Germinal center (tissue), 1 donor: ENCODE results near the gene IL17RD.

Source experiments
- DNase-seq: peaks from one replicate; pipeline ENCODE4 v3.0.0; 2012; ENCODE audit warnings: mixed read lengths, low spot score

Gene IL17RD

DNA sequence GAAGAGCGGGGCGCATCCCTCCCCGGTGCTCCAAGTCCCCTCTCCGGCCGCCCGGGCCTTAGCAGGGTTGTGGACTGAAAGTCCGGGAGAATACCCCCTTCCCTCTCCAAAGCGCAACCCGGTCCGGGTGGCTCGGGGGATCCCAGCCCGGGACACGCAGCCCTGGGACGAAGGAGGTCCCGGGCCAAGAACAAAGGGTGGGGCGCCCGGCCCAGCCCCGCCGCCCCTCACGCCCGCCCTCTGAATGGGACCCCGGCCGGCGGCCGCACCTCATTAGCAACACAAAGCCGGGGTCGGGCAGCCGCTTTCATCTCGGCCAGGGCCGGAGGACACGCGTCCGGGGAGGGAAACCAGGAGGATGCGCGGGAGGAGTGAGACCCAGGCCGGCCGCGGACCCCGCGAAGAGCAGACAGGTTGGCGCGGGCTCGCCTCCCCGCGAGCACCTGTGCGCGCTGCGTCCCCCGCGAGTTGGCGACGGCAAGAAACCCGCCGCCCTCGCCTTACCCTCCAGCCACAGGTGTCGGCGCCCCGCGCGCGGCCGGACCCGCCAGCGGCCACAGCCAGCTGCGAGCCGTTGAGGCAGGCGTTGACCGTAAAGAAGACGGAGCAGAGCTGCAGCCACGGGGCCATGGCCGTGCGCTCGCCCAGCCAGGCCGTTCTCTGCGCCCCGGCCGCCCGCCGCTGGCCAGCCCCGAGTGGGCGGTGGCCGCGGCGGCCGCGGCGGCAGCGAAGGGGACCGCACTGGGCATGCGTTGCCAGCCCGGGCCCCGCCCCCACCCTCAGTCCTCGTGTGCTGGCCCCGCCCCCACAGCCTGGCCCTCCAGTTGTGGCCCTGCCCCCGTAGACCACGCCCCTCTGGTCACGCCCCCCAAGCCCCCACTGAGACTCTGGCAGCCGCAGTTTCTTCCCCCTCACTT lies at the start of gene IL17RD:
IL17RD (minus strand) TSS at position 697 of the 917 bp plus-strand sequence; CDS start at position 630, 67 bp downstream.
- peak; percentile 85 for DNase-seq

DNA sequence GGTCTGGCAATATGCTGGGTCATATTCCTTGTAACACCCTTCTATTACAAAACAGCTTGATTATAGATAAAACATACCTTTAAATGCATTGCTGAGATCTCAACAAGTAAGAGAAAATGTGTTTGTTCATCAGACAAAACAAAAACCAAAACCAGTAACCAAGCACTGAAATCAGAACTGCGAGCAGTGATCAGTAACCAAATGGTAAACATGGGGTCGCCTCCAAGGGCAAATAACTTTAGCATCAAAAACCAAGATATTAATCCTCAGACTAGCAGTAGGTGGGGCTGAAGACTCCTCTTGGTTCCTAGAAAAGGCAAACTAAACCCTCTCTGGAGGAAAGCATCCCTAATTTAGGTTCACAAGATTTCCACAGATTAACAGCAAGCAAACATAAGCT lies 41.3 kb upstream of the IL17RD start:
- no peak for DNase-seq

- DNase-seq = no peak
Measured at GRCh38 chr3:57199895-57200297, 34.7 kb upstream of the IL17RD start, which contains the start of gene HESX1. Gene HESX1, minus strand, starts transcription at chr3:57199978. Its CDS starts 60 bp downstream, at chr3:57199918.

DNA sequence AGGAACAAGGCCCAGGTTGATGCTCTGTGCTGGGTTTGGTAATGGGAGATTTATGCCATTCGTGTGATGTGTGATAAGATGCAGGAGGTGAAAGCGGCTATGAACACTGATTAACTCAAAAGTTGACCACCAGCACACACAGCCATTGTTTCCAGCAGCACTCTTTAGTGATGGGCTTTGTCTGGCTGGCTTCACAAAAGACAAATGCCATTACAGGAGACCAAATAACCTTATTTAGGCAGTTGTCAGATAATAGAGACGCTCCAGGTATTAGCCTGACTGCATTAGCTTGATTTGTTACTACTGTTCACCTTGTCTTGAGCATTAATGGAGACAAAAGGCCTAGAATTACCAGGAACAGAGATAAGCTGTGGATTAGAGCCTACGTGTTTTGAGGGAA lies 29.5 kb upstream of the IL17RD start:
- DNase-seq = no peak

GRCh38 chr3:57192028-57192427 lies 26.9 kb upstream of the IL17RD start:
- DNase-seq = no peak

DNA sequence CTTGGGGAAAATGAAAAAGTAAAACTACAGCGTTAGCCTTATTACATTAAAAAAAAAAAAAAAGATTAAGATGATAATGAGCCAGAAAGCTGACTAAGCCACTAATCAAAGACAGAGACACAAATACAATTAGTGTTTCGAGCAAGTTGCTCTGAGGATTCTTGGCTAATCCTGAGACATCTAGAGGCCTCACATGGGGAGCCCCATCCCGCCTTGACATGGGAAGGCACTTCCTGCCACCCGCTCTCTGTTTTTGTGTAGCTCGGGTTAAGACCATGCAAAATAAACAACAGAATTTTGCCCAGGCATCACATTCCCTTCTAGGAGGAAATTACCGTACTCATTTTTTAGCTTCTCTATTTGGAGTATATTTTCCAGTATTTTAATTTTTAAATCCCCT lies 19.4 kb upstream of the IL17RD start:
- no peak for DNase-seq

DNA sequence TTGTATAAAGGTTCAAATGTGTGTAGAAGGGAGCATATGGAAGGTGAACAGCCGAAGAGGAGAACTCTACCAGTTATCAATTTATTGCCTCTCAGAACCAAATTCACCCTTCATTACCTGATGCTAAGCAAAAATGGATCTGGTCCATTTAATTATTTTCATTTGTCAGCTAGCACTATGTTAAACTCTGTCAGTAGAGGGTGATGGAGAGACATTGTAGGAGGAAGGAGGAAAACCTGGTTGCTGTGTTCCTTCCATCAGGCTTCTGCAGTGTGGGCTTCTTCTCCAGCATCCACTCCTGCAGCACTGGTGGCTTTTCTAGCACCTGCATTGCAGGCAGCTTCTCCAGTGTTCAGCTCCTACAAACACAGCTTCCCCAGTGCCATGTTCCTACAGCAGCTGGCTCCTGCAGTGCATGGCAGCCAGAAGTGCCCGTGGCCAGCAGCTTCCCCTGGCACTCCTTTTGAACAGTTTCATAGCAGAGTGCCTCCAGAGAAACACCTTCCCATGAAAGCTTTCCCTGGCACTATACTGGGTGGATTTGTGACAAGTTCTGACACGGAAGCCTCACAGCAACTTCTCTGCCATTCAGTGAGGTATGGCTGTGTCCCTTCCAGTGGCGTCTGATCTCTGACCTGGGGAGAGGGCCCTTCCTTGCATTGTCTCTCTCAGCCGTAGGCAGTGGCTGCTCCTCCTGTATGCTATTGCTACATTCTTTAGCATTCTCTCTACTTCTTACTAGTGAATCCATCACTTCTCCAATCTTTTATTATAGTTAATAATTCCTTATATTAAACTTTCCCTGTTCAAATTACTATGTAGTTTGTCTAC lies 14.6 kb upstream of the IL17RD start:
- no peak for DNase-seq

DNA sequence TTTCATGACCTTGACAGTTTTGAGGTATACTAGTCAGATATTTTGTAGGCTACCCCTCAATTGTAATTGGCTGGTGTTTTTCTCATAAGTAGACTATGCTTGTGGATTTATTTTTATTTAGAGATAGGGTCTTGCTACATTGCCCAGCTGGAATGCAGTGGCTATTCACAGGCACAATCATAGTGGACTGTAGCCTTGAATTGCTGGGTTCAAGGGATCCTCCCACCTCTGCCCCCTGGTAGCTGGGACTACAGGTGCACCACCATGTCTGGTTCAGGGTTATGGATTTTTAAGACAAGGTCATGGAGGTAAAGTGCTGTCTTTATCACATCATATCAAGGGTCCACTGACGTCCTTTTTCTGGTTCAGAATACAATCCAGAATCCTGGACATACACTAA lies 10.9 kb upstream of the IL17RD start:
- no peak for DNase-seq

DNA sequence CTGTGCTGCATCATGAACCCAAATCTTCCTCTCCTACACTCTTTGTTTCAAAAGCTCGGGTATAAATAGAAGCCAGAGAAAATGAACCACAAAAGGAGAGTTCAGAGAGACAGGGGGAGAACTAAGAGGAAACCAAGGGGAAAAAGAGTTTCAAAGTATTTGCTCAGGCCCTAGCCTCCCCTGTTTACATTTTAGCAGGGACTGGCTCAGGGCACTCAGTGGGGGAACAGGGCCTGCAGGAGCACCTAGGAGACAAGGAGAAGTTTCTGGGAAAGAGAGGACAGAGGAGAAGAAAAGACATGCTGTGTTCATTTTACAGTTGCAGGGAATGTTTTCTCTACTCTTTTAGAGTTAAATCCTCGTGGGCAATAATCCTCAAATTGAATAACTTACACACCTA lies 8.5 kb upstream of the IL17RD start:
- DNase-seq = no peak

GRCh38 chr3:57170946-57171345 lies 5.8 kb upstream of the IL17RD start:
- no peak for DNase-seq

DNA sequence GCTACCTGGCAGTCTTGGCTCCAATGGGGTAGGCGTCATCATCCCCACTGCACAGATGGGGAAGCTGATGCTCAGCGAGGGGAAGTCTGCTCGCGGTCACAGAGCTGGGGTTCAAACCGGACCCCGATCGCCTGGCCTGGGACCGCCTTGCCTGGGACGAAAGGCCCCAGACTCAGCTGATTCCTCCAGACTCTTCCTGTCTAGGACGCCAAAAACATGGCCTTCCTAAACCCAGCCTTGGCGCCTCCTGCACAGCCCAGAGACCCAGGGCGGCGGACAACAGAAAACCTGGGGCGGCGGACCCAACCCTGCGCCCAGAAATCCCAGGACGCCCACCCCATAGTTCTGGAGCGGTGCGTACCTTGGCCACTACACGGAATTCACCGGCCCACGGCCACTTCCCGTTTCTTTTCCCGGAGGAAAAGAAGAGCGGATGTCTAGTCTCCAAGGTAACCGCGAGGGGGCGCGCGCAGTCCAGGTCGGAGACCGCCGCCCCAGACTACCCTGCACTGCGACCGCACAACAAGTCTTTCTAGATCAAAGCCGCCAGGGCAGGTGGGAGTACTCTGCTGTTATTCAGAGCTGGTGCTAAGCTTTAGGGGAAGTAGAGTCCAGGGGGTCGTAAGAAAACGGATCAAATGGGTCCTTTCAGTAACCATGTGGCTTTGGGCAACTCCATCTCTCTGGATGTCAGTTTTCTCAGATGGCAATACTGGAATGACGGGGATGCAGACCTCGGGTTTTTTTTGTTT lies 4.9 kb upstream of the IL17RD start:
- peak; percentile 69 for DNase-seq

GRCh38 chr3:57169108-57169507 lies 4.0 kb upstream of the IL17RD start:
- no peak for DNase-seq

DNA sequence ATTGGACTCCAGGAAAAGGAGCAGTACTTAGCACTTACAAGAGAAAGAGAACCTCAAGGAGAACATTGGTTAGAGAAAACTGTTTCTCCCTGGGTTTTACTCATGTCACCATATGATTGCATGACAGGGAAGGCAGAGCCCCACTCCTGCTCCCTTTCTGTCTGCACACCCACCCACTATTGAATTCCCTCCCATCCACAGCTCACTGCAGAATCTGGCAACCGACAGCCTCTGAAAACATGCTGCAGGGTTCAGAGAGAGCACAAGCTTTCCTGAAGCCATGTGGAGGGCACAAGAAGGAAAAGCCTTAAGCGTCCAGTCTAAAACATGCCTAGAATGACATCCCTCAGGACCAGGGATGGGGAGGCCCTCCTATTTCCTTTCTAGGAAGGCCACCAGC lies 3.0 kb upstream of the IL17RD start:
- DNase-seq = no peak

DNA sequence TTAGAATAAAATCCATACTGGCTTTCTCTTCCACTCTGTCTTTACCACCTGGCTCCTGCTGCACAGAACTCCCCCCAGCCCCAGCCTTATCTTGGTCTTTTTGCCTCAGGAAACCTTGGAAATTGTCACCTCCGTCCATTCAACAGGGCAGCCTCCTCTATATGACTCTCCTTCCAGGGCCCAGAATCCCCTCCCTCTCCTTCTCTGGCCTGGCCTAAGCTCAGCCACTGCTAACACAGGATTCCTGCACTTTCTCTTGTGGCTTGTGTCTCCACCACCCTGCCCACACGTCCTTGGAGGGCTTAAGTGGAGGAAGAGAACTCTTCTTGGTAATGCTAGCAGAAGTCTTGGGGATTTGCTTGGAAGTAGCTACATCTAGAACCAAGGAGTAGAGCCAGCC lies 1.5 kb upstream of the IL17RD start:
- no peak for DNase-seq

- no peak for DNase-seq
Measured at GRCh38 chr3:57165641-57166040, 488 bp upstream of the IL17RD start.

DNA sequence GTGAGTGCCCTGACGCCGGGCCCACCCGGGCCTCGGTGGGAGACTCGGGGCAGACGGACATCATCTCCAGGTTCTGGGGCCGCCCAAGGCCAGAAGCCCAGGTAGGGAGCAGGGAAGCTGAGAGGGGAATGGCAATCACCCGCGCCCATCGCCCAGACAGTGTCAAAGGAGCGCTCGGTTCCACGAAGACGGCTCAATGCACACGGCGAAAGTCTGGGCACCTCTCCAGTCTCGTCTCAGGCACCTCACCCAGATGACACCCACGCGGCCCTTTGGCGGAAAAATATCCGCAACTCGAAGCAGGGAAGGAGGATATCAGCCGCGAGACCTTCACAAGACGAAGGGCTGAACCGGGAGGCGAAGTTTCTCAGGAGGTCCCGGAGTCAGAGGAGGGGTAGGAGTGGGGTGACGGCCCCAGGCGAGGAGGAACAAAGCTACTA lies 916 bp downstream of the IL17RD start:
- no peak for DNase-seq

- DNase-seq = no peak
Measured at GRCh38 chr3:57163751-57164150, 1.4 kb downstream of the IL17RD start.

DNA sequence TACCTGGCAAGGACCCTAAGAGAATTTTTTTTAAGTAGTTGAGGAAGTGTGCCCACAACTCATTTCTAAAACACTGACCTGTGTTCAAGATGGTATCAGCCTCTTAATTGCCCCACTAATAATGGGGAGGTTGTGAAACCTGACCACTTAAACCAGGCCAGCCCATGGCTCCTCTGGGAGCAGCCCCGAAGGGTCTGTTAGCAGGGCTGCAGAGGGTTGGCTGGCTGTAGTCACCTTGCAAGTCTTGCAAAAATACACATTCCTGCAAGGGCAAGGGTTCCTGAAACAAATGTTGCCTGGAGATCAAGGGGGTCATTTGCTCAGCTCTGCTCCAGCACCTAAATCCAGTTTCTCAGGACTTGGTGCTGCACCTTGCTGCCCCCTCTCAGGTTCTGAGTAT lies 3.2 kb downstream of the IL17RD start:
- DNase-seq = no peak

- no peak for DNase-seq
Measured at GRCh38 chr3:57160765-57161538, 4.2 kb downstream of the IL17RD start.

- DNase-seq = no peak
Measured at GRCh38 chr3:57160076-57160764, 4.9 kb downstream of the IL17RD start.
